GM12892 (cell line): Measurements from ENCODE around the gene AHNAK2.

Experiments
- POLR2A ChIP-seq: IDR thresholded peaks from 2 replicates; pipeline ENCODE4 v1.6.1; 2011; ENCODE audit warnings: low read depth, low read length, control low read depth
- POLR2AphosphoS5 ChIP-seq: IDR thresholded peaks from 2 replicates; pipeline ENCODE4 v1.6.1; 2011; ENCODE audit warnings: low read depth, low read length, control low read depth

DNA sequence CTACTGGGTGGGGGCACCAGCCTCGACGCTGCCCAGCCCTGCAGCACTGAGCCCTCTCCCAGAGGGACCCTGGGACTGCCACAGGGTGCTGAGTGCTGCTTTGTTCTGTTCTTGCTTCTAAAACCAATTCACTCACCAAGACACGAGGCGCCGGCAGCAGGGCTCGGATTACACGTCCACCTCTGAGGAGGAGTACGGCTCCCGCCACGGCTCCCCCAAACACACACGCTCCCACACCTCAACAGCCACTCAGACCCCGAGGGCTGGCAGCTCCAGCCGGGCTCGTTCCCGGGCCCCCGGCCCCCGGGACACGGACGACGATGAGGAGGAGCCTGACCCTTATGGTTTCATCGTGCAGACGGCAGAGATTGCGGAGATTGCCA lies 88.8 kb downstream of the AHNAK2 start:
- TF ChIP-seq POLR2AphosphoS5: no peak
- TF ChIP-seq POLR2A: no peak
